ENCODE results near the gene DCP2. TPM values are rescaled to one million over a fixed set of nuclear protein-coding genes. Genes with fewer than 3 reads are reported as not detected.

Gene DCP2
- total and polyA plus RNA-seq, 2 donors (not counting 1 experiment from before 2014, with no cell fraction given), result 7.9 to 19.5 TPM

DNA sequence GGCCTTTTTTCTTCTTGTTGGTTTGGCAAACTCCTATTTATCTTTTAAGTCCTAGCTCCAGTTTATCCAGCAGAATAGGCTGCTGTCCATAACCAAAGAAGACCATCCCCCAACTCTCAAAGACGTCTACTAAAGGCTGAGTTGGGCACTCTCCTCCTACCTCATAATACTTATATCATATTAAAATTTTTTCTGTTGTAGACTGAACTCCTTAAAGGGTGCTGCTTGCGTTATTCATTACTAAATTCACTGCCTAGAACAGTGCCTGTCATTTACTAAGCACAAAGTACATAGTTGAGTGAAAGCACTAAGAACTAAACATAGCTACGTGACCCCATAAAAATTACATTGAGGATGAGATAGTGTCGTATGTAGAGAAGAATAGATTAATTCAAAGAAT lies 21.7 kb downstream of the DCP2 start:
- no peak for DNase-seq (ENCODE audit: low read depth in 2 of 2)
- H3K79me2 ChIP-seq (ENCODE audit: control insufficient read depth, insufficient read depth, low read length), result peaks cover 12% of the 10 kb centered on the region
- H3K4me3 ChIP-seq (replicated peaks in 1 of 4; ENCODE audit: control extremely low read depth in 1 of 4, insufficient read depth in 1 of 4, low read depth in 3 of 4, low read length in 4 of 4), result no peak overlapping the region
- no peak overlapping the region for H3K27ac ChIP-seq (ENCODE audit: insufficient read depth, low read length)
- no peaks in the 10 kb centered on the region for H3K36me3 ChIP-seq (ENCODE audit: control insufficient read depth, insufficient read depth, low read length)
- no peaks in the 10 kb centered on the region for H3K9me3 ChIP-seq (ENCODE audit: control insufficient read depth, insufficient read depth, low read depth, low read length)
- no peaks in the 10 kb centered on the region for H4K20me1 ChIP-seq (ENCODE audit: control insufficient read depth, extremely low read depth, insufficient read depth, low read length)
- no peak overlapping the region for H3K4me2 ChIP-seq (ENCODE audit: extremely low read depth, insufficient read depth, low read length)
- peaks cover 5% of the 10 kb centered on the region for H3K4me1 ChIP-seq (ENCODE audit: control insufficient read depth, extremely low read depth, insufficient read depth, low read length)
- H3K27me3 ChIP-seq (ENCODE audit: control insufficient read depth, insufficient read depth, low read length), result no peaks in the 10 kb centered on the region
- no peak overlapping the region for H3K9ac ChIP-seq (ENCODE audit: insufficient read depth, low read length)
- no peak overlapping the region for H2AFZ ChIP-seq (ENCODE audit: low read length)
- TF ChIP-seq, protein P1, sequence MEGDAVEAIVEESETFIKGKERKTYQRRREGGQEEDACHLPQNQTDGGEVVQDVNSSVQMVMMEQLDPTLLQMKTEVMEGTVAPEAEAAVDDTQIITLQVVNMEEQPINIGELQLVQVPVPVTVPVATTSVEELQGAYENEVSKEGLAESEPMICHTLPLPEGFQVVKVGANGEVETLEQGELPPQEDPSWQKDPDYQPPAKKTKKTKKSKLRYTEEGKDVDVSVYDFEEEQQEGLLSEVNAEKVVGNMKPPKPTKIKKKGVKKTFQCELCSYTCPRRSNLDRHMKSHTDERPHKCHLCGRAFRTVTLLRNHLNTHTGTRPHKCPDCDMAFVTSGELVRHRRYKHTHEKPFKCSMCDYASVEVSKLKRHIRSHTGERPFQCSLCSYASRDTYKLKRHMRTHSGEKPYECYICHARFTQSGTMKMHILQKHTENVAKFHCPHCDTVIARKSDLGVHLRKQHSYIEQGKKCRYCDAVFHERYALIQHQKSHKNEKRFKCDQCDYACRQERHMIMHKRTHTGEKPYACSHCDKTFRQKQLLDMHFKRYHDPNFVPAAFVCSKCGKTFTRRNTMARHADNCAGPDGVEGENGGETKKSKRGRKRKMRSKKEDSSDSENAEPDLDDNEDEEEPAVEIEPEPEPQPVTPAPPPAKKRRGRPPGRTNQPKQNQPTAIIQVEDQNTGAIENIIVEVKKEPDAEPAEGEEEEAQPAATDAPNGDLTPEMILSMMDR (conservative IDR thresholded peaks at IDR 0.05 in 1 of 2, IDR thresholded peaks at IDR 0.05 in 1 of 2; ENCODE audit: low read depth in 1 of 2, low read length in 2 of 2), result no peak
- no peak for TF ChIP-seq EZH2 (IDR thresholded peaks at IDR 0.05; ENCODE audit: low read length, missing control alignments)

DNA sequence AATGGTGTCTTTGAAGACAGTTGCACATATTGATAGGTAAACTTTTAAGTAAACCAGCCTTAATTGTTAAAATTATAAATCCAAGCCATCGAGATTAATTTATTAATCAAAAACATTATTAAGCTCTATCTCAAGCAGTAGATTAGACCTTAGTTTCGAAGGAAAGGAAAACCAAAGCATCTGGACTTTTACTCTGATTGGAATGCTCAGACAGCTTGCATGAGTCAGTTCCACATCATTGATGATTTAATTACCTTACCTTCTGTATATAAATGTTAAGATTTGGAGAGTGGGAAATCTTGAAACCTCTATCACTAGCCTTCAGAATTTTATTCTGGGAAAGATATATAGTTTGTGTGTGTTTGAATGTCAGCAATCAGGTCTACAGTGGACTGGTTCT lies 23.9 kb downstream of the DCP2 start:
- DNase-seq (ENCODE audit: low read depth in 2 of 2), result peak in 1 of 2 donors; percentile 65

DNA sequence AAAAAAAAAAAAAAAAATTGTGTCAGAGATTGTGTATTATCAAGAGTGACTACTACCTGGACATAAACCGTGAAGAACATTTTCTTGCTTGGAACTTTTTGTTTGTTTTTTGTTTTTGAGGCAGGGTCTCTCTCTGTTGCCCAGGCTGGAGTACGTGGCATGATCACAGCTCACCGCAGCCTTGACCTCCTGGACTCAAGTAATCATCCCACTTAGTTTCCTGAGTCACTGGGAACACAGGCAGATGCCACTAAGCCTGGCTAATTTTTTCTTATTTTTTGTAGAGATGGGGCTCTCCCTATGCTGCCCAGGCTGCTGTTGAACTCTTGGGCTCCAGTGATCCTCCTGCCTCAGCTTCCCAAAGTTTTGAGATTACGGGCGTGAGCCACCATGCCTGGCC lies 25.8 kb downstream of the DCP2 start:
- Histone ChIP-seq H3K9me3 (ENCODE audit: control insufficient read depth, insufficient read depth, low read depth, low read length) (no peaks in the 10 kb centered on the region), H4K20me1 (ENCODE audit: control insufficient read depth, extremely low read depth, insufficient read depth, low read length) (no peaks in the 10 kb centered on the region), H3K4me3 (replicated peaks in 1 of 4; ENCODE audit: control extremely low read depth in 1 of 4, insufficient read depth in 1 of 4, low read depth in 3 of 4, low read length in 4 of 4) (no peak overlapping the region), H3K27ac (ENCODE audit: insufficient read depth, low read length) (no peak overlapping the region), H3K27me3 (ENCODE audit: control insufficient read depth, insufficient read depth, low read length) (no peaks in the 10 kb centered on the region), H2AFZ (ENCODE audit: low read length) (no peak overlapping the region), H3K4me1 (ENCODE audit: control insufficient read depth, extremely low read depth, insufficient read depth, low read length) (peaks cover 2% of the 10 kb centered on the region), H3K36me3 (ENCODE audit: control insufficient read depth, insufficient read depth, low read length) (no peaks in the 10 kb centered on the region), H3K79me2 (ENCODE audit: control insufficient read depth, insufficient read depth, low read length) (peaks cover 3% of the 10 kb centered on the region), H3K4me2 (ENCODE audit: extremely low read depth, insufficient read depth, low read length) (no peak overlapping the region), H3K9ac (ENCODE audit: insufficient read depth, low read length) (no peak overlapping the region)
- TF ChIP-seq EZH2 (IDR thresholded peaks at IDR 0.05; ENCODE audit: low read length, missing control alignments), result no peak
- TF ChIP-seq, protein P1 (conservative IDR thresholded peaks at IDR 0.05 in 1 of 2, IDR thresholded peaks at IDR 0.05 in 1 of 2; ENCODE audit: low read depth in 1 of 2, low read length in 2 of 2), result no peak
- peak in 1 of 2 donors; percentile 32 for DNase-seq (ENCODE audit: low read depth in 2 of 2)

More for the DNA sequence above, 23.9 kb downstream of the DCP2 start:
- Histone ChIP-seq H3K4me3 (replicated peaks in 1 of 4; ENCODE audit: control extremely low read depth in 1 of 4, insufficient read depth in 1 of 4, low read depth in 3 of 4, low read length in 4 of 4) (no peak overlapping the region), H3K9me3 (ENCODE audit: control insufficient read depth, insufficient read depth, low read depth, low read length) (no peaks in the 10 kb centered on the region), H3K27me3 (ENCODE audit: control insufficient read depth, insufficient read depth, low read length) (no peaks in the 10 kb centered on the region), H3K4me2 (ENCODE audit: extremely low read depth, insufficient read depth, low read length) (no peak overlapping the region), H3K79me2 (ENCODE audit: control insufficient read depth, insufficient read depth, low read length) (peaks cover 12% of the 10 kb centered on the region), H3K36me3 (ENCODE audit: control insufficient read depth, insufficient read depth, low read length) (no peaks in the 10 kb centered on the region), H3K4me1 (ENCODE audit: control insufficient read depth, extremely low read depth, insufficient read depth, low read length) (peaks cover 5% of the 10 kb centered on the region), H4K20me1 (ENCODE audit: control insufficient read depth, extremely low read depth, insufficient read depth, low read length) (no peaks in the 10 kb centered on the region), H3K9ac (ENCODE audit: insufficient read depth, low read length) (no peak overlapping the region), H2AFZ (ENCODE audit: low read length) (no peak overlapping the region), H3K27ac (ENCODE audit: insufficient read depth, low read length) (no peak overlapping the region)
- TF ChIP-seq EZH2 (IDR thresholded peaks at IDR 0.05; ENCODE audit: low read length, missing control alignments), result no peak
- TF ChIP-seq, protein P1 (conservative IDR thresholded peaks at IDR 0.05 in 1 of 2, IDR thresholded peaks at IDR 0.05 in 1 of 2; ENCODE audit: low read depth in 1 of 2, low read length in 2 of 2), result no peak

Measured in fibroblast of lung (primary cell).